BLaER1 treated with 17β-estradiol and CSF1 and Interleukin-3, amounts not matched to agents 10 nM and 100 nM (cell line): Measurements from ENCODE around the gene SLC29A2.
A peak's percentile ranks its signal among the peaks of the same experiment; 100 is the strongest.

Experiments used
- H3K27ac ChIP-seq, 11 experiments: shearing (Covaris generic); formaldehyde crosslinking; 2 replicates each; pipeline ENCODE4 v1.8.1; 2022
- H3K27me3 ChIP-seq, 11 experiments: shearing (Covaris generic); formaldehyde crosslinking; 2 replicates each; pipeline ENCODE4 v1.8.1; 2022
- H3K36me3 ChIP-seq, 11 experiments: shearing (Covaris generic); formaldehyde crosslinking; 2 replicates each; pipeline ENCODE4 v1.8.1; 2022
- H3K4me1 ChIP-seq, 10 experiments: shearing (Covaris generic); formaldehyde crosslinking; 2 replicates each; pipeline ENCODE4 v1.8.1; 2022
- H3K4me2 ChIP-seq, 11 experiments: shearing (Covaris generic); formaldehyde crosslinking; 2 replicates each; pipeline ENCODE4 v1.8.1; 2022
- H3K4me3 ChIP-seq, 10 experiments: shearing (Covaris generic); formaldehyde crosslinking; 2 replicates each; pipeline ENCODE4 v1.8.1; 2022
- H3K9ac ChIP-seq, 11 experiments: shearing (Covaris generic); formaldehyde crosslinking; 2 replicates each; pipeline ENCODE4 v1.8.1; 2022
- H3K9me3 ChIP-seq, 11 experiments: shearing (Covaris generic); formaldehyde crosslinking; replicated peaks in 1 of 11; 2 replicates each; pipeline ENCODE4 v1.8.1; 2022
- H4K20me1 ChIP-seq, 11 experiments: shearing (Covaris generic); formaldehyde crosslinking; 2 replicates each; pipeline ENCODE4 v1.8.1; 2022
- Cebpa-rat ChIP-seq, 11 experiments: shearing (Covaris generic); IDR thresholded peaks; 2 replicates each; pipeline ENCODE4 v1.8.1; 2022

SLC29A2 gene

GRCh38 chr11:66315921-66316811 lies 55.4 kb downstream of the SLC29A2 start:
- H3K27ac ChIP-seq: peak overlapping the region; percentile 73 to 98 (median 94); a peak in 21 of 22 replicates
- H3K9me3 ChIP-seq: peaks cover 0 to 18% (median 12%) of the 10 kb centered on the region in 11 experiments; a peak in 15 of 22 replicates
- peak overlapping the region; percentile 52 to 80 (median 69) for H3K4me3 ChIP-seq
- peak overlapping the region; percentile 98 to 100 (median 100) for H3K4me2 ChIP-seq
- H3K27me3 ChIP-seq: no peaks in the 10 kb centered on the region
- no peaks in the 10 kb centered on the region for H3K36me3 ChIP-seq
- H3K4me1 ChIP-seq: peaks cover 63 to 73% (median 70%) of the 10 kb centered on the region in 10 experiments
- H3K9ac ChIP-seq: peak overlapping the region; percentile 81 to 92 (median 87)
- no peak for TF ChIP-seq Cebpa-rat (IDR thresholded peaks at IDR 0.05)
- H4K20me1 ChIP-seq: peaks cover 0 to 32% (median 12%) of the 10 kb centered on the region in 11 experiments; a peak in 12 of 22 replicates

DNA sequence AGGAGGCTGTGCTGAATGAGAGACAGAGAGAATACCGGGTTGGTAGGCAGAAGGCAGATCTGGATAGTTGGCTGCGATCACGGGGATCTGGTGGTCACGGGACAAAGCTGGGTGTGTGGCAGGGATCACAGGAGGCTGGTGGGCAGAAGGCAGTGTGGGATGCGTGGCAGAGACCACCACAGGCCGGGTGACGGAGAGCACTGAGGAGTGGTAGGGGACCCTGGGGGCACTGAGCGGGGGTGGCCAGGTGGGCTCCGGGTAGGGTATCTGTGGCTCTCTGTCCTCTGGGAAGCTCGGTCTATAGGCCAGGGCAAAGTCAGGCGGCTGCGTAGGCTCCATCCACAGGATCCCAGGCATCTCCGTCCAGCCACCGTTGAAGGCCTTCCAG lies 56.1 kb downstream of the SLC29A2 start:
- peak overlapping the region; percentile 98 to 100 (median 100) for H3K4me2 ChIP-seq
- peaks cover 0 to 17% (median 11%) of the 10 kb centered on the region in 11 experiments; a peak in 15 of 22 replicates for H3K9me3 ChIP-seq
- H3K27ac ChIP-seq: peak overlapping the region; percentile 73 to 98 (median 94); a peak in 21 of 22 replicates
- no peak for TF ChIP-seq Cebpa-rat (IDR thresholded peaks at IDR 0.05)
- peak overlapping the region; percentile 52 to 80 (median 69) for H3K4me3 ChIP-seq
- no peaks in the 10 kb centered on the region for H3K27me3 ChIP-seq
- no peaks in the 10 kb centered on the region for H3K36me3 ChIP-seq
- H3K4me1 ChIP-seq: peaks cover 63 to 80% (median 77%) of the 10 kb centered on the region in 10 experiments
- H4K20me1 ChIP-seq: peaks cover 0 to 32% (median 12%) of the 10 kb centered on the region in 11 experiments; a peak in 12 of 22 replicates
- peak overlapping the region; percentile 81 to 92 (median 87) for H3K9ac ChIP-seq

DNA sequence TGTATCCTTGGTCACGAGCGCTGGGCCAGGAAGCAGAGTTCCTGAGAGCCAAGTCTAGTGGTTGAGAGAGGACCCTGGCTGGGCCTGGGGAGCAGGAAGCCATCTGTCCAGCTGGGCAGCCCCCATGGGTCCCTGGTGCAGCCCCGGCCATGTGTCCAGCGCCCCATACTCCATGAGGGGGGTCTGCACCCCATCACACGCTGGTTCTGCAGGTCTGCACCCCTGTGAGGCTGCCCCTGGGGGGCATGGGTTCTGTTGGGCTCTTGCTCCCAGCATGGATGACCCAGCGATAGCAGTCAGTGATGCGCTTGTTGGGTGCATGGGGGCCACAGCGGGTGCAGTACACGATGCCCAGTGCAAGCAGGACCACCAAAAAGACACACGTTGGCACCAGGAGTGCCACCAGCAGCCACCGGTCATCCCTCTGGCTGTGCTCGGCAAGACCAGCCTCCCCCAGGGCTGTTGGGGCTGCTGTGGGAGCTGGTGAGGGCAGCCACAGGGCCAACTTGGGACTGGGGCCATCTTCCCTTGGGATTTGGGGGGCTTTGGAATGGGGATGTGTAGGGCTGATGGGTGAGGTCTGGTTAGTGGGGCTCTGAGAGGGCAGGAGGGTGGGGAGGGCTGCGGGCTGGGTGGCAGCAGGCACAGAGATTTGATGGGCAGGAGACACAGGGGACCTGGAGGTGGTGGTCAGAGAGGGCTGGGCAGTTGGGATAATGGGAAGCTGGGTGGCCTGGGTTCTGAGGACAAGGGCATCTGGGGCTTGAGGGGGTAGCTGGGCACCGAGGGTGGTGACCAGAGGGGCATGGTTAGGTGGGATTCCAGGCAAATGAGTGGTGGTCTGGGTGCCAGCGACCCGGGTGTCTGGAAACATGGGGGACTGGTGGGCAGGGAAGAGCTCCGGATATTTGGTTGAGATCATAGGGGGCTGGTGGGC lies 56.7 kb downstream of the SLC29A2 start:
- H3K9me3 ChIP-seq: peaks cover 0 to 11% (median 5%) of the 10 kb centered on the region in 11 experiments; a peak in 14 of 22 replicates
- peak overlapping the region; percentile 98 to 100 (median 100) for H3K4me2 ChIP-seq
- H3K4me1 ChIP-seq: peaks cover 63 to 86% (median 80%) of the 10 kb centered on the region in 10 experiments
- peak overlapping the region; percentile 52 to 80 (median 69) for H3K4me3 ChIP-seq
- H3K36me3 ChIP-seq: no peaks in the 10 kb centered on the region
- H3K27me3 ChIP-seq: no peaks in the 10 kb centered on the region
- H3K27ac ChIP-seq: peak overlapping the region; percentile 73 to 98 (median 94); a peak in 21 of 22 replicates
- peaks cover 0 to 32% (median 12%) of the 10 kb centered on the region in 11 experiments; a peak in 12 of 22 replicates for H4K20me1 ChIP-seq
- H3K9ac ChIP-seq: peak overlapping the region; percentile 81 to 92 (median 87)
- TF ChIP-seq Cebpa-rat (IDR thresholded peaks at IDR 0.05): no peak

- Histone ChIP-seq H3K27me3 (no peaks in the 10 kb centered on the region), H3K4me2 (peak overlapping the region; percentile 98 to 100 (median 100)), H3K9me3 (peaks cover 0 to 4% (median 0%) of the 10 kb centered on the region in 11 experiments; a peak in 5 of 22 replicates), H3K4me3 (peak overlapping the region; percentile 52 to 80 (median 69)), H3K27ac (peak overlapping the region; percentile 73 to 98 (median 94); a peak in 21 of 22 replicates), H3K36me3 (no peaks in the 10 kb centered on the region), H3K9ac (peak overlapping the region; percentile 81 to 92 (median 87)), H4K20me1 (peaks cover 0 to 32% (median 12%) of the 10 kb centered on the region in 11 experiments; a peak in 12 of 22 replicates), H3K4me1 (peaks cover 61 to 87% (median 77%) of the 10 kb centered on the region in 10 experiments)
- no peak for TF ChIP-seq Cebpa-rat (IDR thresholded peaks at IDR 0.05)
These were observed 57.4 kb downstream of the SLC29A2 start for GRCh38 chr11:66314186-66314501.

GRCh38 chr11:66313321-66314185 lies 58.0 kb downstream of the SLC29A2 start:
- no peak for TF ChIP-seq Cebpa-rat (IDR thresholded peaks at IDR 0.05)
- H3K27ac ChIP-seq: peak overlapping the region; percentile 73 to 98 (median 94)
- H3K36me3 ChIP-seq: no peaks in the 10 kb centered on the region
- H3K4me3 ChIP-seq: peak overlapping the region; percentile 52 to 80 (median 69)
- H4K20me1 ChIP-seq: peaks cover 0 to 32% (median 12%) of the 10 kb centered on the region in 11 experiments; a peak in 12 of 22 replicates
- no peaks in the 10 kb centered on the region for H3K9me3 ChIP-seq
- H3K4me1 ChIP-seq: peaks cover 55 to 81% (median 71%) of the 10 kb centered on the region in 10 experiments
- peak overlapping the region; percentile 98 to 100 (median 100) for H3K4me2 ChIP-seq
- H3K9ac ChIP-seq: peak overlapping the region; percentile 81 to 92 (median 87)
- H3K27me3 ChIP-seq: no peaks in the 10 kb centered on the region

DNA sequence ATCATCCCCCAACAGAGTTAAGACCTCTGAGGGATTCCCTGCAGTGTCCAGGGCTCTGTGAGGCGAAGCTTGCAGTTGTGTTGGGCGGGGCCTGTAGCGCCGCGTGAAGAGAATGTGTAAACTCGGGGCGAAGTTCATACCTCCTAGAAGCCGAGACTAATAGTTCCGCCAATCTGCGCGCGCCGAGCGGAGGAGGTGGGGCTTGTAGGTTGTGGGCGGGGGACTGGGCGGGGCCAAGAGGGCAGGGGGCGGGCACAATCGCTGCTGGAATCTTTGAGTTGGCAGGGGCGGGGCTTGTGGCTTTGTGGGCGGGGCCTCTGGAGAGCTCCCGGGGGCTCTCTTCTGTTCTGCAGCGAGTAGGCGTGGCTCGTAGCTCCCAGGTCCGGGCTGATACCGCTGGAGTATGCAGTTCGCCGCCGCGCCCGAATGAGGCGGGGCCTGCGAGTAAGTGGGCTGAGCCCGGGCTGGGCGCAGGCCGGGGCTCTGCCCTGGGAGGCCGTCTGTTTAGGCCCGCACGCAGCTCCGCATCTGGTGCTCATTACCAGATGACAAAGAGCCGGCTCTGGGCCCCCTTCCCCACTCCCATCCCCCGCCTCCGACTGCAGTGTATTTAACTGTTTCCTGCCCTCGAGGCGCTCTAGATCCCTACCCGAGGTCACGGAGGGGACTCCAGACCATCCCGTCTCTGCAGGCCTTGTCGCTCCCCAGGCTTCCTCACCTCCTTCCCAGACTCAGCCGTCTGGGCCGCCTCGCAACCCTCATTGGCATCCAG lies 58.8 kb downstream of the SLC29A2 start:
- TF ChIP-seq Cebpa-rat (IDR thresholded peaks at IDR 0.05): no peak
- Histone ChIP-seq H3K4me2 (peak overlapping the region; percentile 98 to 100 (median 100)), H3K9me3 (no peaks in the 10 kb centered on the region), H4K20me1 (peaks cover 0 to 32% (median 12%) of the 10 kb centered on the region in 11 experiments; a peak in 12 of 22 replicates), H3K27ac (peak overlapping the region; percentile 73 to 98 (median 94)), H3K9ac (peak overlapping the region; percentile 81 to 92 (median 87)), H3K27me3 (no peaks in the 10 kb centered on the region), H3K4me1 (peaks cover 47 to 73% (median 63%) of the 10 kb centered on the region in 10 experiments), H3K4me3 (peak overlapping the region; percentile 60 to 80 (median 69)), H3K36me3 (no peaks in the 10 kb centered on the region)
